ENCODE measurements around the gene PIM3. TPM values are rescaled to one million over a fixed set of nuclear protein-coding genes. Genes with fewer than 3 reads are reported as not detected.
A peak's percentile ranks its signal among the peaks of the same experiment; 100 is the strongest.

Gene PIM3
- total RNA-seq, 4 donors from 2014 or later, result 92.2 to 174 (median 114) TPM

DNA sequence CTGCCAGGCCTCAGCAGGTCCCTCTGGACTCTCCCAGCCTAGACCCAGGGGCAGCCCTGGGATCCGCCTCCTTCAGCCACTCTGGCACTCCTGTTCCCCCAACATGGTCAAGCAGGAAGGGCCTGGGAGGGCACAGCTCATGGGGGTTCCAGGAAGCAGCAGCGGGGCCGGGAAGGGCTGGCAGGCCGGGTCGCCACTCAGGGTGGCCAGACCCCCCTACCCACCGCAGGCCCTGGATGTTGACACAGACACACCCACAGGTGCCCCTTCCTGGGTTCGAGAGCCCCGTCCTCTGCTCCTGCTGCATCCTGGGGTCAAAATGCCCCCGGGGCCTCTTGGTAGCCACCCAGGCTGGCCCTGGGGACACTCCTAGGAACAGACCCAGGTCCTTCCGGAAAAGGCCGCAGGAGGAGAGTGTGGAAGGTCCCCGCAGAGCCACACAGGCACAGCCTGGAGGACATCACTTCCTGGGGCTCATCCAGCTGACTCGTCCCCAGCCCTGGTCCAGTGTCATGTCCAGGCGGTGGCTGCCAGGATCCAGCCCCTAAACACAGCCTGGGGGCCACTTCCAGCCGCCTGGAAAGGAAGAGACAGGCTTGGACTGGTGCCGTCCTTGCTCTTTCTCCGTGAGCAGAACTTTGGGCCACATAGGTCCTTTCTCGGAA is 6.8 kb upstream of the PIM3 start:
- TF ChIP-seq CTCF (IDR thresholded peaks at IDR 0.05), result no peak
- DNase-seq (ENCODE audit: low spot score) (no peak), ATAC-seq (ENCODE audit: low FRiP score) (no peak)

DNA sequence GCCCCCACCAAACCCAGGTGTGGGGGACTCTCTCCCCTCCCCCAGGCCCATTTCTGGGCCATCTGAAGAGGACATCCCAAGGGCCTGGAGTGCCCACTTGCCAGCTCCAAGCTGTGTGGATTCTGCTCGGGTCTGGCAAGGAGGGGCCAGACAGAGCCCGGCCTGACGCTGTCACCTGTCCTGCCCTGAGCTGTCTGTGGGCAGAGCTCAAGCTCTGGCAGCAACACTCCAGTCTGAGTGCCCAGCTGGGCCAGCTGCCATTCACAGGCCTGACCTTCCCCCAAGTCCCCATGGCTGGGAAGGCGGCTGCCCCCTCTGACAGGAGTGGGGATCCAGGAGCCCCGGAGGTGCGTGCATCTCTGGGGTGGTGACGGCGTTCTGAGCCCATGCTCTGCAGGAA is 6.2 kb upstream of the PIM3 start:
- DNase-seq (ENCODE audit: low spot score) (no peak), ATAC-seq (ENCODE audit: low FRiP score) (no peak)

GRCh38 chr22:49954991-49955580 is 5.5 kb upstream of the PIM3 start:
- TF ChIP-seq CTCF (IDR thresholded peaks at IDR 0.05), result no peak
- no peak for DNase-seq (ENCODE audit: low spot score)
- no peak for ATAC-seq (ENCODE audit: low FRiP score)

More for the DNA sequence above, 6.2 kb upstream of the PIM3 start:
- no peak for TF ChIP-seq CTCF (IDR thresholded peaks at IDR 0.05)

DNA sequence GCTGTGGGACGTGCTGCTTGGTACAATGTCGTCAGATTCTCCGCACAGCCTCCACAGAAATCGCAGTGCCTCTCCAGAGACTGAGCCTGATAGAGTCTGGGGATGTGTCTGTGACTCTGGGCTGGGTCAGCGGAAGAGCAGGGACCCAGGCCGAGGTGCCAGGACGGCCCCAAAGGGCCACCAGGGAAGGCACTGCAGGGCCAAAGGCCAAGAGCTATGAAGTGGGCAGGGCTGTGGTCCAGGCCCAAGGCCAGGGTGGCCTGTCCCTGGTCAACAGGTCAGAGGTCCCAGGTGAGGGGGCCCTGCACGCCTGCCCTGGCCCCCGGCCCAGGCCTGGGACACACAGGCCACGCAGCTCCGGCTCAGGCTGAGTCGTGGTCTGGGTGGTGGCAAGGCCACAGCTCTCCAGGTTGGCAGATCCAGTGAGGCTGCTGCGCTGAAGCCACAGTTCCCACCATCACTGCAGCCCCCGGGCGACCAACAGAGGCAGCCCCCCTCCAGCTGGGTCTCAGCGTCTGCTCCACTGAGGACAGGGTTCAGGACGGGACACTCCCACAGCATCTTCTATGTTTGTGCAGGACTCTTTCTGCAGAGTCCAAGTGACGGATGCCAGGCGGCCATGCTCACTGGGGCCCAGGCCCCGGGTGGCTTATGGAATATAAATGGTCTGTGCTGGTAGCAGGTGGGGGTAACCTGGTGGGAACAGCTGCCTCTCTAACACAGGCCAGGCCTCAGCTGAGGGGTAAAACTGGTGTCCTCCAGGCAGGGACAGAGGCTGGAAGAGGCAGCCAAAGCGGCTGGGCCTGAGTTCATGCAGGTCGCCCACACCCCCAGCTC is 4.8 kb upstream of the PIM3 start:
- DNase-seq (ENCODE audit: low spot score), result no peak
- no peak for TF ChIP-seq CTCF (IDR thresholded peaks at IDR 0.05)
- no peak for ATAC-seq (ENCODE audit: low FRiP score)

DNA sequence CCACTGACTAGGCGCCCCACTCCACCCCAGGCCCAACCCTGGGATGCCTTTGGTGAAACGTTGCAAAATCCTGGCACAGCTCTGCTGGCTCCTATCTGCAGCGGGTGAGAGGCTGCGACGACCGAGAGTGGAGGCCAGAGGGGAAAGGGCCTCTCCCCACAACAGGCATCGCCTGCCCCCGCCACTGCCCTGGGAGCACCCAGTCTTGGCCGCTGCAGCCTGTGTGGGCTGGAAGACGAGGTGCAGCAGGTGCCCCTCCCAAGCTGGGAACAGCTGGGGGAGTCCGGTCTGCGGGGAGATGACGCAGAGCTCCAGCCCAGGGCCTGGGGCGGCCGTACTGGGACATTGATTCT is 4.2 kb upstream of the PIM3 start:
- DNase-seq (ENCODE audit: low spot score) (no peak), ATAC-seq (ENCODE audit: low FRiP score) (peak; percentile 24)

More for the DNA sequence above, 4.2 kb upstream of the PIM3 start:
- no peak for TF ChIP-seq CTCF (IDR thresholded peaks at IDR 0.05)
